Posterior vena cava (tissue), 2 donors: Measurements from ENCODE around the gene GHSR. TPM values are rescaled to one million over a fixed set of nuclear protein-coding genes. Genes with fewer than 3 reads are reported as not detected.

Experiments
- total RNA-seq, 2 donors: library from RNA; stranded (reverse); fragmentation: NEBNext Ultra II Directional; extraction: Animal tissue kit (Norgen Biotek cat#: 25700); gene quantifications; one replicate each; pipeline ENCODE4 v1.2.1, GENCODE V29; 2021
- donor health status: DM: yes; HTN: yes; CAD: no.
- donor health status: DM: yes; HTN: yes; CAD: no.

Gene GHSR
- total RNA-seq, 2 donors from 2014 or later = not detected

Other genes with a start within 250 kb of the GHSR start
- gene TNFSF10, start 75.0 kb upstream of the GHSR start, total RNA-seq = 10 to 100 TPM; 17.3 to 18.7 TPM